Measurements from ENCODE around the gene PLCXD3.

- TF ChIP-seq POLR2A (IDR thresholded peaks at IDR 0.05; ENCODE audit: low read depth, low read length) = no peak
- no peak for TF ChIP-seq TAF1 (IDR thresholded peaks at IDR 0.05; ENCODE audit: borderline replicate concordance, low read depth, low read length)
Measured at GRCh38 chr5:41263335-41263734, 247.1 kb downstream of the PLCXD3 start.

Measured in GM12892 (cell line).